ENCODE results near the gene DDX6.

GRCh38 chr11:118763041-118763440 lies 27.9 kb downstream of the DDX6 start:
- TF ChIP-seq POLR2A (IDR thresholded peaks at IDR 0.05) (no peak), CTCF (IDR thresholded peaks at IDR 0.05 in 8 of 11, conservative IDR thresholded peaks at IDR 0.05 in 3 of 11) (no peak)
